Heart left ventricle (tissue), 16 donors: ENCODE results near the gene CDC123. TPM values are rescaled to one million over a fixed set of nuclear protein-coding genes. Genes with fewer than 3 reads are reported as not detected.

Source experiments
- ATAC-seq, 4 donors: fragments of 200-7000 bp; cut with Tn5 transposase; one replicate each; pipeline ENCODE4 v1.9.1; 2020 to 2022; ENCODE audit warnings: moderate library complexity in 4 of 4, mild to moderate bottlenecking in 3 of 4, moderate number of reproducible peaks in 1 of 4
- DNase-seq, 5 donors: peaks; one replicate each; pipeline ENCODE4 v3.0.0-alpha.2; 2020
- H3K27ac ChIP-seq, 12 donors: fragments of 200-600 bp; sonication (generic) in 4 of 12; one replicate each; pipeline versions ENCODE4 v1.5.0 to v1.8.0; 2016 to 2022; ENCODE audit warnings: mild to moderate bottlenecking in 2 of 12
- H3K27me3 ChIP-seq, 9 donors: fragments of 200-600 bp; sonication (generic) in 2 of 9; one replicate each; pipeline versions ENCODE4 v1.5.1 to v1.8.0; 2016 to 2022; ENCODE audit warnings: mild to moderate bottlenecking in 3 of 9
- H3K36me3 ChIP-seq, 9 donors: fragments of 200-600 bp; sonication (generic) in 2 of 9; one replicate each; pipeline versions ENCODE4 v1.5.0 to v1.8.0; 2018 to 2022; ENCODE audit warnings: mild to moderate bottlenecking in 2 of 9
- H3K4me1 ChIP-seq, 12 donors: fragments of 200-600 bp; sonication (generic) in 4 of 12; one replicate each; pipeline versions ENCODE4 v1.5.0 to v1.8.0; 2016 to 2022; ENCODE audit warnings: mild to moderate bottlenecking in 3 of 12
- H3K4me3 ChIP-seq, 12 donors: fragments of 200-600 bp; sonication (generic) in 4 of 12; one replicate each; pipeline versions ENCODE4 v1.5.0 to v1.8.0; 2017 to 2022; ENCODE audit warnings: mild to moderate bottlenecking in 9 of 12, moderate library complexity in 4 of 12
- H3K9me3 ChIP-seq, 12 donors: fragments of 200-600 bp; sonication (generic) in 4 of 12; one replicate each; pipeline versions ENCODE4 v1.5.0 to v1.8.0; 2016 to 2022; ENCODE audit warnings: mild to moderate bottlenecking in 1 of 12
- CTCF ChIP-seq, 12 donors: fragments of 200-600 bp; sonication (generic) in 4 of 12; IDR thresholded peaks; one replicate each; pipeline versions ENCODE4 v1.5.0 to v1.8.0; 2018 to 2022; ENCODE audit warnings: antibody characterized with exemption in 12 of 12, mild to moderate bottlenecking in 5 of 12
- POLR2A ChIP-seq, 2 donors: fragments of 450-650 bp; IDR thresholded peaks; one replicate each; pipeline ENCODE4 v1.6.1; 2017; ENCODE audit warnings: antibody characterized with exemption in 2 of 2, mild to moderate bottlenecking in 2 of 2, moderate library complexity in 2 of 2
- WGBS, 4 donors: extraction: QIAGEN DNeasy Blood & Tissue Kit in 2 of 4; methylation state at CpG; one replicate each; pipeline versions ENCODE4 v1.1.5 to v1.1.7; 2013 to 2018; 5-methylcytosine and 5-hydroxymethylcytosine counted together
- intact Hi-C, 10 donors: fragments of 100-400 bp; cut with DNase I; formaldehyde crosslinking; loops; one replicate each; pipeline versions ENCODE4 v1.11.1 to v1.14.2; 2022
- polyA plus RNA-seq, 2 donors: library from polyadenylated mRNA; stranded (reverse); fragments of 200-250 nt; gene quantifications; one replicate each; pipeline ENCODE4 v1.2.3, GENCODE V29; 2013
- total RNA-seq, 9 donors: library from RNA; depleted of rRNA in 2 of 9; stranded (reverse); fragments of >200 nt in 2 of 9; fragmentation: NEBNext Ultra II Directional in 3 of 9; extraction: Animal tissue kit (Norgen Biotek cat#: 25700) in 3 of 9; gene quantifications; one replicate each; pipeline versions ENCODE4 v1.1.0 to v1.2.4, GENCODE V29; 2016 to 2023
- donor health status: ischemic (EF 13 %, LVEDD 7.1; RV severe dilation, severe dysfunction).
- donor health status: healthy with polysubstance abuse.
- donor health status: DM: no; HTN: yes; CAD: no.
- donor health status: DM: no; HTN: no; CAD: no.
- donor health status: ischemic (EF 25% LVEDD 6.9; RV normal size, moderate dysfunction).
- donor health status: ischemic (EF 25% LVEDD 5.7; RV mildly dilated, moderate dysfunction).
- donor health status: healthy.
- donor health status: DM: yes; HTN: yes; CAD: no.
- donor health status: ischemic (EF 35%, LVEDD 5.7; RV mildly dilated, moderate dysfunction).
- donor health status: nonischemic (EF 11% LVEDD 7.7; RV severe dilation, severe dysfunction).
- donor health status: DM: yes; HTN: yes; CAD: no.
- donor health status: PGD.
- donor health status: ischemic (EF 29% LVEDD 5.4; RV normal size, mild dysfunction).
- donor health status: nonischemic (EF 23%, LVEDD 6.1; RV moderate dilation, normal function).

The CDC123 gene
- total and polyA plus RNA-seq, 11 donors: 21.9 to 66.3 (median 52.7) TPM

DNA sequence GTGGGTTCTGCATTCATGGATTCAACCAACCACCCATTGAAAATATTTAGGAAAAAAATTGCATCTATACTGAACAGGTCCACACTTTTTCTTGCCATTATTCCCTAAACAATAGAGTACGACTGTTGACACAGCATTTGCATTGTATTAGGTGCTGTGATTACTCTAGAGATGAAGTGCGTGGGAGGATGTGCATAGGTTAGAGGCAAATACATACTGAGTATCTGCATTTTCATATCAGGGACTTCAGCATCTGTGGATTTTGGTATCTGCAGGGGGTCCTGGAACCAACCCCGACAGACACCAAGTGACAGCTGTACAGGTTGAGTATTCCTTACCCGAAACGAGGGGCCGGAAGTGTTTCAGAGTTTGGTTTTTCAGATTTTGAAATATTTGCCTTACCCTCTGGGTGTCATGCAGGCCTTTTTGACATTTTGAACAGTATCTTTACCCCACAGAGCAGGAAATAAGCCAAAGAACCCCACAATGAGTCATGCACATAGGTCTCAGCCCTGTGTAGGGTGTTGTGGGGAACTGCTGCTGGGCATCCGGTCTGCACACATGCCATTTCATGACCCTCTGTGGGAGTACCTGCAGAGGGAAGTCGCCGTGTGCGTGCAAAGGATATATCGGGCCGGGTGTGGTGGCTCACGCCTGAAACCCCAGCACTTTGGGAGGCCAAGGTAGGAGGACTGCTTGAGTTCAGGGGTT, 14.8 kb upstream of the CDC123 start:
- intact Hi-C loops: no loop called here
- no peaks in the 10 kb centered on the region for H3K9me3 ChIP-seq
- H3K4me3 ChIP-seq: no peak overlapping the region
- ATAC-seq: peak in 1 of 4 donors; percentile 66
- peak overlapping the region in 1 of 12 donors; percentile 52 for H3K27ac ChIP-seq
- no peak for TF ChIP-seq CTCF (IDR thresholded peaks at IDR 0.05)
- no peak for TF ChIP-seq POLR2A (IDR thresholded peaks at IDR 0.05)
- WGBS, 4 donors: 93 to 95% (median 94%) methylated on average over 13 of the region's 13 CpGs
- H3K36me3 ChIP-seq: peaks cover 3 to 98% (median 75%) of the 10 kb centered on the region in 9 donors
- H3K4me1 ChIP-seq: peaks cover 0 to 36% (median 0%) of the 10 kb centered on the region in 12 donors
- DNase-seq: peak in 1 of 5 donors; percentile 60
- H3K27me3 ChIP-seq: no peaks in the 10 kb centered on the region

DNA sequence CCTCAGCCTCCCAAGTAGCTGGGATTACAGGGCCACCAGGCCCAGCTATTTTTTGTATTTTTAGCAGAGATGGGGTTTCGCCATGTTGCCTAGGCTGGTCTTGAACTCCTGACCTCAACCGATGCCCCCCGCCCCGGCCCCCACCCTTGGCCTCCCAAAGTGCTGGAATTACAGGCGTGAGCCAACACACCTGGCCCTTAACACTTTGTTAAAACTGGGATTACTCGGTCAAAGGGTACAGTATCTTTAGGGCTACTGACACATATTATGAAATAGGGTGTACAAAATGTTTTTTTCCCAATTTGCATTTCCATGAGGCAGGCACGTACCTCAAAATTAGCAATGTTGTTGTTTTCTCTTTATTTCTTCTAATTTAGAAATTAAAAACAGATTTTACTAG, 11.8 kb upstream of the CDC123 start:
- no peak for ATAC-seq
- H3K36me3 ChIP-seq: peaks cover 3 to 78% (median 55%) of the 10 kb centered on the region in 9 donors
- no peak for DNase-seq
- no peak overlapping the region for H3K4me3 ChIP-seq
- no peaks in the 10 kb centered on the region for H3K27me3 ChIP-seq
- no peak for TF ChIP-seq POLR2A (IDR thresholded peaks at IDR 0.05)
- no peak for TF ChIP-seq CTCF (IDR thresholded peaks at IDR 0.05)
- WGBS, 4 donors: 91 to 98% (median 95%) methylated on average over 7 of the region's 7 CpGs
- no peaks in the 10 kb centered on the region for H3K9me3 ChIP-seq
- peaks cover 0 to 39% (median 0%) of the 10 kb centered on the region in 12 donors for H3K4me1 ChIP-seq
- intact Hi-C loops: no loop called here
- no peak overlapping the region for H3K27ac ChIP-seq

GRCh38 chr10:12186323-12186722, 9.7 kb upstream of the CDC123 start:
- Histone ChIP-seq H3K36me3 (peaks cover 3 to 61% (median 48%) of the 10 kb centered on the region in 9 donors), H3K4me1 (peaks cover 0 to 20% (median 0%) of the 10 kb centered on the region in 12 donors), H3K9me3 (no peaks in the 10 kb centered on the region), H3K27ac (no peak overlapping the region), H3K4me3 (no peak overlapping the region), H3K27me3 (no peaks in the 10 kb centered on the region)
- intact Hi-C loops: no loop called here
- TF ChIP-seq CTCF (IDR thresholded peaks at IDR 0.05) (no peak), POLR2A (IDR thresholded peaks at IDR 0.05) (no peak)
- ATAC-seq (no peak), DNase-seq (no peak)
- 77 to 84% (median 81%) methylated on average over 8 of the region's 8 CpGs for WGBS, 4 donors

GRCh38 chr10:12187321-12187905, 8.6 kb upstream of the CDC123 start:
- TF ChIP-seq CTCF (IDR thresholded peaks at IDR 0.05) (no peak), POLR2A (IDR thresholded peaks at IDR 0.05) (no peak)
- no peak for ATAC-seq
- H3K36me3 ChIP-seq: peaks cover 3 to 55% (median 45%) of the 10 kb centered on the region in 9 donors

More at GRCh38 chr10:12187321-12187905, 8.6 kb upstream of the CDC123 start:
- no peaks in the 10 kb centered on the region for H3K27me3 ChIP-seq
- H3K27ac ChIP-seq: no peak overlapping the region
- WGBS, 4 donors: 79 to 82% (median 80%) methylated on average over 5 of the region's 5 CpGs
- no peak overlapping the region for H3K4me3 ChIP-seq
- no peak for DNase-seq
- H3K9me3 ChIP-seq: no peaks in the 10 kb centered on the region
- intact Hi-C loops: no loop called here
- peaks cover 0 to 21% (median 0%) of the 10 kb centered on the region in 12 donors for H3K4me1 ChIP-seq
